Uterus (tissue), 4 donors: ENCODE measurements around the gene FUCA2. TPM values are rescaled to one million over a fixed set of nuclear protein-coding genes. Genes with fewer than 3 reads are reported as not detected.

Experiments used
- DNase-seq, 2 donors: peaks; one replicate each; pipeline ENCODE4 v3.0.0-alpha.2; 2019 to 2020
- H3K27ac ChIP-seq, 2 donors: fragments of 200-600 bp; sonication (generic); 1 replicate in 1 of 2; 2 replicates in 1 of 2; pipeline ENCODE4 v1.5.1; 2016 to 2018
- H3K27me3 ChIP-seq, 2 donors: fragments of 200-600 bp; sonication (generic); one replicate each; pipeline ENCODE4 v1.5.1; 2018 to 2019; ENCODE audit warnings: control low read depth in 1 of 2
- H3K36me3 ChIP-seq, 2 donors: fragments of 200-600 bp; sonication (generic); one replicate each; pipeline ENCODE4 v1.5.1; 2019; ENCODE audit warnings: control low read depth in 1 of 2
- H3K4me1 ChIP-seq, 2 donors: fragments of 200-600 bp; sonication (generic); one replicate each; pipeline ENCODE4 v1.5.1; 2018 to 2019; ENCODE audit warnings: control low read depth in 1 of 2
- H3K4me3 ChIP-seq, 2 donors: fragments of 200-600 bp; sonication (generic); 1 replicate in 1 of 2; 2 replicates in 1 of 2; pipeline ENCODE4 v1.5.1; 2018 to 2019; ENCODE audit warnings: mild to moderate bottlenecking in 1 of 2
- H3K9me3 ChIP-seq, 2 donors: fragments of 200-600 bp; sonication (generic); one replicate each; pipeline ENCODE4 v1.5.1; 2019; ENCODE audit warnings: control low read depth in 1 of 2
- CTCF ChIP-seq, 4 experiments: fragments of 200-600 bp in 2 of 4; fragments of 450-650 bp in 2 of 4; sonication (generic) in 2 of 4; IDR thresholded peaks; one replicate each; pipeline ENCODE4 v1.5.1; 2016 to 2019; ENCODE audit warnings: antibody characterized with exemption in 4 of 4, mild to moderate bottlenecking in 2 of 4, moderate library complexity in 1 of 4
- POLR2A ChIP-seq, 2 donors: fragments of 450-650 bp; IDR thresholded peaks; one replicate each; pipeline ENCODE4 v1.6.1; 2016; ENCODE audit warnings: antibody characterized with exemption in 2 of 2, mild to moderate bottlenecking in 1 of 2, moderate library complexity in 1 of 2
- intact Hi-C: fragments of 100-400 bp; cut with DNase I; formaldehyde crosslinking; loops from one replicate; pipeline ENCODE4 v1.15.1; 2023; ENCODE audit warnings: low total_unique reads
- total RNA-seq, 4 donors: library from RNA; depleted of rRNA in 3 of 4; stranded (reverse); fragments of >200 nt in 3 of 4; gene quantifications; one replicate each; pipeline versions ENCODE4 v1.1.0 to v1.2.4, GENCODE V29; 2014 to 2023
- donor health status: DM: yes; HTN: yes; CAD: no.

The FUCA2 gene
- total RNA-seq, 4 donors from 2014 or later, result 15.9 to 35.7 (median 21.1) TPM

DNA sequence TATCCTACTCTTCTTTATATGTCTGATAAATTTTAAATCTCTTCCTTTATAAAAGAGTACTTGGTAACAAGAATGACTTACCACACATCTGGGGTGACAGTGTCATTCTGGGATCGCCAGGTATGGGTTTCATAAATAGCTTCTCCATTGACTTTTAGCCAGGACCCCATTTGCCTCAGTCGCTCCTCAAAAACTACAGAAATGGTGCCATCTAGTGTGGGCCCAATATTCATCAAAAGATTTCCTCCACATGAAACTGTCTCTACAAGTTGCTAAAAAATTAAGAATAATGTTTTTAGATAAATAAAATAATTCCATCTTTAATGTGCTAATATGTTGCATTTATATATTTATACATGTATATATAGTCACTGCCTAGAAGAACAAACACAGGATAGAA lies 9.7 kb downstream of the FUCA2 start:
- no peak overlapping the region for H3K4me3 ChIP-seq

DNA sequence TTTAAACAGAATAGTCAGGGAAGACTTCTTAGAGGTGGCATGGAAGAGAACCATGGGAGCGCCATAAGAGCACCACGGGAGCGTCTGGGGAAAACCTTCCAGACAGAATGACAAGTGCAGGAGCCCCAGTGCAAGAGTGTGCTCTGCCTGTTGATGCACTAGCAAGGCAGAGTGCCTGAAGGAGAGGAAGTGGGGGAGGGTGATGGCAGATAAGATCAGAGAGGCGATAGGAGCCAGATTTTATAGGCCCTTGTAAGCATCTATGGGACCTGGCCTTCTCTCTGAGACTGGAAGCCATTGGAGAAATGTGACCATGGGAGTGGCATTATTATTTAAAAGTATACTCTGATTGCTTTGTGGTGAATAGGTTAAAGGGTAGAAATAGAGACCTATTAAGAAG lies 13.1 kb downstream of the FUCA2 start:
- H3K4me1 ChIP-seq, result no peaks in the 10 kb centered on the region
- H3K9me3 ChIP-seq, result no peaks in the 10 kb centered on the region
- TF ChIP-seq POLR2A (IDR thresholded peaks at IDR 0.05), result no peak
- TF ChIP-seq CTCF (IDR thresholded peaks at IDR 0.05), result no peak
- no peak overlapping the region for H3K27ac ChIP-seq
- no peaks in the 10 kb centered on the region for H3K27me3 ChIP-seq
- no peak for DNase-seq
- H3K36me3 ChIP-seq, result no peaks in the 10 kb centered on the region
- intact Hi-C loops, result no loop called here
- no peak overlapping the region for H3K4me3 ChIP-seq

More for the DNA sequence above, 9.7 kb downstream of the FUCA2 start:
- H3K4me1 ChIP-seq, result no peaks in the 10 kb centered on the region
- H3K9me3 ChIP-seq, result no peaks in the 10 kb centered on the region
- no peak for DNase-seq
- intact Hi-C loops, result no loop called here
- H3K27me3 ChIP-seq, result no peaks in the 10 kb centered on the region
- TF ChIP-seq POLR2A (IDR thresholded peaks at IDR 0.05) (no peak), CTCF (IDR thresholded peaks at IDR 0.05) (no peak)
- no peaks in the 10 kb centered on the region for H3K36me3 ChIP-seq
- no peak overlapping the region for H3K27ac ChIP-seq

GRCh38 chr6:143496974-143497373 lies 14.5 kb downstream of the FUCA2 start:
- H3K27me3 ChIP-seq, result no peaks in the 10 kb centered on the region
- intact Hi-C loops, result no loop called here

DNA sequence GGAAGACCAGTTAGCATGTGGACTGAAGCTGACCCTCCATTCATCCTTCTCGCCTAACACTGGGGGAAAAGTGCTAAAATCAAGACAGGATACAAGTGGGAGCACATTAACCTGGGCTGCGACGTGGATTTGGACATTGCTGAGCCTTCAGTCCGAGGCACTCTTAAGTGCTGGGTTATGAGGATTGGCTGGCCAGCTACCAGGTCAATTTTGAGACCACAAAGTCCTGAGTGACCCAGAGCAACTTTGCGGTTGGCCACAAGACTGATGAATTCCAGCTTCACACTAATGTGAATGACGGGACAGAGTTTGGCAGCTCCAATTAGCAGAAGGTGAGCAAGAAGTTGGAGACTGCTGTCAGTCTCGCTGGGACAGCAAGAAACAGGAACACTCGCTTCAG lies 20.7 kb downstream of the FUCA2 start:
- Histone ChIP-seq H3K4me3 (no peak overlapping the region), H3K27ac (no peak overlapping the region), H3K36me3 (no peaks in the 10 kb centered on the region), H3K4me1 (no peaks in the 10 kb centered on the region), H3K9me3 (no peaks in the 10 kb centered on the region), H3K27me3 (no peaks in the 10 kb centered on the region)
- intact Hi-C loops, result no loop called here
- TF ChIP-seq POLR2A (IDR thresholded peaks at IDR 0.05), result no peak
- TF ChIP-seq CTCF (IDR thresholded peaks at IDR 0.05), result no peak
- DNase-seq, result no peak

More at GRCh38 chr6:143496974-143497373, 14.5 kb downstream of the FUCA2 start:
- Histone ChIP-seq H3K36me3 (no peaks in the 10 kb centered on the region), H3K9me3 (no peaks in the 10 kb centered on the region), H3K4me1 (no peaks in the 10 kb centered on the region), H3K4me3 (no peak overlapping the region), H3K27ac (no peak overlapping the region)
- TF ChIP-seq CTCF (IDR thresholded peaks at IDR 0.05), result no peak
- no peak for TF ChIP-seq POLR2A (IDR thresholded peaks at IDR 0.05)
- no peak for DNase-seq

DNA sequence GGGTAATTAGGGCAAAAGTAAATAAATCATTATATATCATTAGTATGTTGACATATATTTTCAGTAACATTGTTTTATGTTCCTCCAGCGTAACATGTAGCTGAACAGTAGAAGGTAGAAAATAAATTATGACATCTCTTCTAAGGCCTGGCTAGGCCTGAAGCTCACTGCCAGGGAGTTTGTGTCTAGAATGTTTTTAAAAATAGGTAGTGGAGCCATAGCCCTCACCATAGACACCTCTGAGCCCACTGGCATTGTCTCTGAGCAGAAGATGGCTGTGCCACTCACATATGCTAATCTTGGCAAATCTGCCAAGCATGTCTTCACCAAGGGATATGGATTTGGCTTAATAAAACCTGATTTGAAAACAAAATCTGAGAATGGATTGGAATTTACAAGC lies 21.3 kb downstream of the FUCA2 start:
- Histone ChIP-seq H3K36me3 (no peaks in the 10 kb centered on the region), H3K4me3 (no peak overlapping the region), H3K4me1 (no peaks in the 10 kb centered on the region), H3K27me3 (no peaks in the 10 kb centered on the region), H3K27ac (no peak overlapping the region), H3K9me3 (no peaks in the 10 kb centered on the region)
- DNase-seq, result no peak
- TF ChIP-seq CTCF (IDR thresholded peaks at IDR 0.05), result no peak
- TF ChIP-seq POLR2A (IDR thresholded peaks at IDR 0.05), result no peak
- intact Hi-C loops, result no loop called here
